Measurements from ENCODE around the gene METRN. TPM values are rescaled to one million over a fixed set of nuclear protein-coding genes. Genes with fewer than 3 reads are reported as not detected.

The METRN gene
- total RNA-seq, 2 experiments from 2014 or later = 2.6 to 3.2 TPM

DNA sequence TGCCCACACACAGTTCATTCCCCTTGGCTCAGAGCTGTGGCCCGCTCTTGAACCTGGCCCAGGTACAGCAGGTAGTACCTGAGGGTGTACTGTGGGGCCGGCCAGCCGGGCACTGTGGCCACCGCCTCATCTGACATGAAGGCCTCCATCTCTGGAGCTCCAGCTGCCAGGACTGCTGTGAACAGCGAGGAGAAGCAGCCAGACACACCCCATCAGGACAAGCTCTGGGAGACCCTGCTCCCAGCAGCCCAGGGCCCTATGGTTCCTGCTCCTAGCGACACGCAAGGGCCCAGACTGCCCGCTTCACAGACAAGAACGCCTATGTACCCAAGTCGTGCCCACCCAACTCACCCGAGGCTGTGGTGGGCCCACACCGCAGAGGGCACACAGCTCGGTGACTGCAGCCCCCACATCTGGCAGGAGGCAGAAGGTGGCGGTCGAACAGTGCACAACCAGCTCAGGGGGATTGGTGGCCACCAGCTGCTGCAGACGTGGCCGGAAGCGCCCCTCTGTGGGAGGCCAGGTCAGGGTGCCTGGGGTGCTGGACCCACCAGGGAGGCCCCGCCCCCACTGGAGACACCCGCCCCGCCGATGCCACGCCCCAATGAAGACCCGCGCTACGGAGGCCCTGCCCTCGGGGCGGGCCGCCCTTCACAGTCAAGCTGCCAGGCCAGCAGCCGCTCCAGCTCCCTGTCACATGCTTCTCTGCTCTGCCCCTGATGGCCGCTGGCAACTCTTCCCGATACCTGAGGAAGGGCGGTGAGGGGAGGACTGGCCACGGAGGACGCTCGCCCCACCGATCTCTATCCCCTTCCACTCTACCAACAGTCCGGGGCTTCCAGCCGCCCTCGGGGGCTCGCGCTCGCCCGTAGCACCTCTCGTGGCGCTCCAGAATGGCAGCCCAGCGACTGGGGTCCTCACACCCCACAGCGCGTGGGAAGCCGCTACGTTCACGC lies 35.8 kb upstream of the METRN start:
- Histone ChIP-seq H3K27me3 (ENCODE audit: control insufficient read depth in 1 of 2, insufficient read depth in 2 of 2, low read length in 2 of 2) (peaks cover 8 to 12% of the 10 kb centered on the region in 2 experiments), H3K4me1 (ENCODE audit: insufficient read depth, low read length) (peaks cover 68% of the 10 kb centered on the region), H3K27ac (ENCODE audit: low read depth in 1 of 2, low read length in 2 of 2) (peak overlapping the region in 1 of 2 donors; percentile 24), H3K4me3 (ENCODE audit: low read length) (peak overlapping the region; percentile 72), H3K9me3 (ENCODE audit: control insufficient read depth in 1 of 2, insufficient read depth in 1 of 2, low read length in 2 of 2) (no peaks in the 10 kb centered on the region), H3K36me3 (ENCODE audit: insufficient read depth, low read length) (peaks cover 18% of the 10 kb centered on the region)
- POLR2A ChIA-PET = interaction anchor here (1.0 to 4.8 kb wide), 5 partner anchors 9 to 42 kb away, joined by 3 to 55 read pairs (median 7); partner anchors contain the start of genes RHOT2 and WDR24
- Mint-ChIP-seq H3K4me1 (ENCODE audit: low read depth) (peaks cover 26% of the 10 kb centered on the region), H3K9me3 (no peaks in the 10 kb centered on the region), H3K4me3 (peak overlapping the region; percentile 87), H3K27ac (peak overlapping the region; percentile 64), H3K27me3 (no peaks in the 10 kb centered on the region), H3K36me3 (ENCODE audit: low read depth) (peaks cover 23% of the 10 kb centered on the region)
- CTCF ChIA-PET = interaction anchor here (1.2 kb wide), 1 partner anchor 11 kb away, joined by 3 read pairs; the partner anchor contains the start of gene RHOT2
- intact Hi-C loops (cut with DNase I, micrococcal nuclease) = no loop called here
- TF ChIP-seq CTCF (IDR thresholded peaks at IDR 0.05) = no peak
- peak; percentile 3 for ATAC-seq (ENCODE audit: poor library complexity)
- peak in 6 of 14 experiments; percentile 38 to 79 (median 52) for DNase-seq

GRCh38 chr16:679814-680624 lies 34.9 kb upstream of the METRN start, which contains the start of gene STUB1:
TSS of gene STUB1 (plus strand) at chr16:680410. CDS start at chr16:680526, 116 bp downstream.
- Mint-ChIP-seq H3K9me3 (no peaks in the 10 kb centered on the region), H3K4me3 (peak within 1 kb of the TSS; percentile 86), H3K36me3 (ENCODE audit: low read depth) (peaks cover 19% of the 10 kb centered on the region), H3K4me1 (ENCODE audit: low read depth) (peaks cover 23% of the 10 kb centered on the region), H3K27me3 (no peaks in the 10 kb centered on the region), H3K27ac (peak within 1 kb of the TSS; percentile 70)
- H3K4me1 ChIP-seq (ENCODE audit: insufficient read depth, low read length) = peaks cover 73% of the 10 kb centered on the region
- peaks cover 6 to 9% of the 10 kb centered on the region in 2 experiments for H3K27me3 ChIP-seq (ENCODE audit: control insufficient read depth in 1 of 2, insufficient read depth in 2 of 2, low read length in 2 of 2)
- H3K36me3 ChIP-seq (ENCODE audit: insufficient read depth, low read length) = peaks cover 18% of the 10 kb centered on the region
- DNase-seq (peak; percentile 75 to 97 (median 85)), ATAC-seq (ENCODE audit: poor library complexity) (peak; percentile 63)
- intact Hi-C loops (cut with DNase I, micrococcal nuclease) = no loop called here
- H3K9me3 ChIP-seq (ENCODE audit: control insufficient read depth in 1 of 2, insufficient read depth in 1 of 2, low read length in 2 of 2) = no peaks in the 10 kb centered on the region
- peak within 1 kb of the TSS; percentile 41 to 91 for H3K27ac ChIP-seq (ENCODE audit: low read depth in 1 of 2, low read length in 2 of 2)
- ChIA-PET CTCF (no interaction called here), POLR2A (interaction anchor here (0.7 to 4.8 kb wide), 17 partner anchors 9 to 1525 kb away, joined by 3 to 55 read pairs (median 4); partner anchors contain the start of genes ANTKMT, METTL26, MLST8 and RHOT2)
- peak within 1 kb of the TSS; percentile 76 for H3K4me3 ChIP-seq (ENCODE audit: low read length)
- no peak for TF ChIP-seq CTCF (IDR thresholded peaks at IDR 0.05)

GRCh38 chr16:680625-680945 lies 34.3 kb upstream of the METRN start:
- H3K4me1 Mint-ChIP-seq (ENCODE audit: low read depth) = peaks cover 20% of the 10 kb centered on the region
- TF ChIP-seq CTCF (IDR thresholded peaks at IDR 0.05) = no peak
- H3K36me3 Mint-ChIP-seq (ENCODE audit: low read depth) = peaks cover 19% of the 10 kb centered on the region
- peak overlapping the region; percentile 70 for H3K27ac Mint-ChIP-seq
- no peaks in the 10 kb centered on the region for H3K27me3 Mint-ChIP-seq
- Histone ChIP-seq H3K27me3 (ENCODE audit: control insufficient read depth in 1 of 2, insufficient read depth in 2 of 2, low read length in 2 of 2) (peaks cover 5% of the 10 kb centered on the region in 2 experiments), H3K9me3 (ENCODE audit: control insufficient read depth in 1 of 2, insufficient read depth in 1 of 2, low read length in 2 of 2) (no peaks in the 10 kb centered on the region), H3K4me1 (ENCODE audit: insufficient read depth, low read length) (peaks cover 74% of the 10 kb centered on the region), H3K36me3 (ENCODE audit: insufficient read depth, low read length) (peaks cover 18% of the 10 kb centered on the region), H3K4me3 (ENCODE audit: low read length) (peak overlapping the region; percentile 76), H3K27ac (ENCODE audit: low read depth in 1 of 2, low read length in 2 of 2) (peak overlapping the region; percentile 41 to 53)
- DNase-seq (no peak), ATAC-seq (ENCODE audit: poor library complexity) (no peak)
- intact Hi-C loops (cut with DNase I, micrococcal nuclease) = no loop called here
- H3K9me3 Mint-ChIP-seq = no peaks in the 10 kb centered on the region
- ChIA-PET CTCF (no interaction called here), POLR2A (interaction anchor here (0.7 to 4.8 kb wide), 14 partner anchors 9 to 1525 kb away, joined by 3 to 55 read pairs (median 4); partner anchors contain the start of genes ANTKMT, METTL26, MLST8 and RHOT2)
- H3K4me3 Mint-ChIP-seq = peak overlapping the region; percentile 83
